ENCODE data around the gene MARCHF9.
A peak's percentile ranks its signal among the peaks of the same experiment; 100 is the strongest.

MARCHF9 gene

DNA sequence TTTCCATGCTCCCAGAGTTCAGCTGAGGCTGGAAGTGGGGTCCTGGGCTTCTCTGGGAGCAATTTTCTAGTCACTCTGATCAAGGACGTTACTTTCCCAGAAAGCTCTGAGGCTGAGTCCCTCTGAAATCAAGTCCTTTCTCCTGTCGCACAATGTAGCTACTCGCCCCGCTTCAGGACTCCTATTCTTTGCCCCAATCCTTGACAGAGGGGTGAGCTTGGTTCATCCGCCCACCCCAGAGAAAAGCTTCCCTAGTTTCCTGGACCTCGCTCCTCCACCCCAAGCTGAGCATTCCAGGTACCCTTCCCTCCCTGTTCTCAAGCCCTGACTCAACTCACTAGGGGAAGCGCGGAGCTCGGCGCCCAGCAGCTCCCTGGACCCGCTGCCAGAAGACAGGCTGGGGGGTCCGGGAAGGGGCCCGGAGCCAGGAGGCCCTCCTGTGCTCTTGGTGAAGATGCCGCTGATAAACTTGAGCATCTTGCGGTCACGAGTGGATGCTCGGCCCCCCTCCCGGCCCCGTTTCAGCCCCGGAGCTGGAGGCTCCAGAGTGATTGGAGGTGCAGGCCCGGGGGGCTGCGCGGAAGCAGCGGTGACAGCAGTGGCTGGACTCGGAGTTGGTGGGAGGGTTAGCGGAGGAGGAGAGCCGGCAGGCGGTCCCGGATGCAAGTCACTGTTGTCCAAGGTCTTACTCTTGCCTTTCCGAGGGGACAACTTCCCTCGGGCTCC, 18.0 kb upstream of the MARCHF9 start:
- no peaks in the 10 kb centered on the region for H3K36me3 Mint-ChIP-seq (ENCODE audit: low read depth)
- peaks cover 34% of the 10 kb centered on the region for H3K4me1 Mint-ChIP-seq
- peak overlapping the region in 2 of 3 experiments; percentile 9 to 33 for H3K27ac Mint-ChIP-seq
- peak overlapping the region; percentile 78 to 85 (median 84) for H3K4me3 Mint-ChIP-seq
- H3K9me3 Mint-ChIP-seq: no peaks in the 10 kb centered on the region
- H3K27me3 Mint-ChIP-seq (ENCODE audit: low read depth): peaks cover 90% of the 10 kb centered on the region
- TF ChIP-seq, protein P1, sequence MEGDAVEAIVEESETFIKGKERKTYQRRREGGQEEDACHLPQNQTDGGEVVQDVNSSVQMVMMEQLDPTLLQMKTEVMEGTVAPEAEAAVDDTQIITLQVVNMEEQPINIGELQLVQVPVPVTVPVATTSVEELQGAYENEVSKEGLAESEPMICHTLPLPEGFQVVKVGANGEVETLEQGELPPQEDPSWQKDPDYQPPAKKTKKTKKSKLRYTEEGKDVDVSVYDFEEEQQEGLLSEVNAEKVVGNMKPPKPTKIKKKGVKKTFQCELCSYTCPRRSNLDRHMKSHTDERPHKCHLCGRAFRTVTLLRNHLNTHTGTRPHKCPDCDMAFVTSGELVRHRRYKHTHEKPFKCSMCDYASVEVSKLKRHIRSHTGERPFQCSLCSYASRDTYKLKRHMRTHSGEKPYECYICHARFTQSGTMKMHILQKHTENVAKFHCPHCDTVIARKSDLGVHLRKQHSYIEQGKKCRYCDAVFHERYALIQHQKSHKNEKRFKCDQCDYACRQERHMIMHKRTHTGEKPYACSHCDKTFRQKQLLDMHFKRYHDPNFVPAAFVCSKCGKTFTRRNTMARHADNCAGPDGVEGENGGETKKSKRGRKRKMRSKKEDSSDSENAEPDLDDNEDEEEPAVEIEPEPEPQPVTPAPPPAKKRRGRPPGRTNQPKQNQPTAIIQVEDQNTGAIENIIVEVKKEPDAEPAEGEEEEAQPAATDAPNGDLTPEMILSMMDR (IDR thresholded peaks at IDR 0.05; ENCODE audit: unreplicated experiment in 3 of 3): no peak

DNA sequence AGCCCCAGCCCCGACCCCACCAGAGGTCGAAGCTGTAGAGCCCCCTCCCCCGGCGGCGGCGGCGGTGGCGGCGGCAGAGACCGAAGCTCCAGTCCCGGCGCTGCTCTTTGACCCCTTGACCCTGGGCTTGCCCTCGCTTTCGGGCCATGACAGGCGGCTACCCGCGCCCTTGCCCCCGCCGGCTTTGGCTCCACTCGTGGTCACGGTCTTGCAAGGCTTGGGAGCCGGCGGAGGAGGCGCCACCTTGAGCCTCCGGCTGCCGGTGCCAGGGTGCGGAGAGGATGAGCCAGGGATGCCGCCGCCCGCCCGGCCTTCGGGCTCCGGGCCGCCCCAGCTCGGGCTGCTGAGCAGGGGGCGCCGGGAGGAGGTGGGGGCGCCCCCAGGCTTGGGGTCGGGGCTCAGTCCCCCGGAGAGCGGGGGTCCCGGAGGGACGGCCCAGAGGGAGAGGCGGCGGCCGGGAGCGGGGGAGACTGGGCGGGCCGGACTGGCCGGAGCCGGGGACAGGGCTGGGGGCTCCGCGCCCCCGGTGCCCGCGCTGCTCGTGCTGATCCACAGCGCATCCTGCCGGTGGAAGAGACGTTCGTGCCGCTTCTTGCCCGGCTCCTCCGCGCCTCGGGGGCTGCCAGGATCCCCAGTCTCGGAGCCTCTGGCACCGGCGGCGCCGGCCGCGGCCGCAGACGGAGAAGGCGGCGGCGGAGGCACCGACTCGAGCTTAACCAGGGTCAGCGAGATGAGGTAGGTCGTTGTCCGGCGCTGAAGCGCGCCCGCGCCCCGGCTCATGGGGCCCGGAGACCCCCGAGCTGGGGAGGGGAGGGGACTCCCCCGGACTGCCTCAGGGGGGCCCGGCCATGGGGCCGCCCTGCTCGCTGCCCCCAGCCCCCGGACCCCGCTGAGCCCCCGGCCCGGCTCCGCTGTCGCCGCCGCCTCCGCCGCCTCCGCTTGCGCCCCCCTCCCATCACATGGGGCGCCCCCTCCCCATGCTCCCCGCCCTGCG, 17.1 kb upstream of the MARCHF9 start:
- Mint-ChIP-seq H3K36me3 (ENCODE audit: low read depth) (no peaks in the 10 kb centered on the region), H3K27me3 (ENCODE audit: low read depth) (peaks cover 89% of the 10 kb centered on the region), H3K4me1 (peaks cover 34% of the 10 kb centered on the region), H3K9me3 (no peaks in the 10 kb centered on the region), H3K4me3 (peak overlapping the region in 1 of 3 experiments; percentile 29), H3K27ac (no peak overlapping the region)
- TF ChIP-seq, protein P1 (IDR thresholded peaks at IDR 0.05; ENCODE audit: unreplicated experiment in 3 of 3): peak; percentile 34 to 43 (median 36)

DNA sequence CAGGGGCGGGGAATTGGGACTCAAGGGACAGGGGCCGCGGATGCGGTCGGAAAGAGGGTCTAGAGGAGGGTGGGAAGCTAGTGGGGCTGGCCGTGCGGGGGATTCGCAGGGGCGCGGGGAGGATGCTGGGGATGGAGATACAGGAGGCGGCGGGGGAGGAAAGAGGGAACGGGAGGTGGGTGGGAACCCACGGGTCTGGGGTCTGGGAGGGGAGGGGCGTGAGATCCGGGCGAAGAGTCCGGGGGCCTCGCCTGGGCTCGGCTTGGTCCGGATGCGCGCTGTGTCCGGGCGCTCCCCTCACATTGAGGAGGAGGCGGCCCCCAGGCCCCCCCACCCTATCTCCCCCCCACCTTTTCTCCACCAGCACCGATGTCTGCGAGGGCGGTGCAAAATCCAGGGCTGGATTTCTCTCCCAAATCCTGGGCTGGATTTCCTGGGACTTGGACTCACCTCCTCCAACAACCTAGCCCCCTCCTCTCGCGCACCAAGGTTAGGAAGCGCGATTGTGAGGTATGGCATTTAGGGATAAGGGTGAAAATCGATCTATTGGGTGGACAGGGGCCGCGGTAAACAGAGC, 16.2 kb upstream of the MARCHF9 start, which contains the start of gene AGAP2:
Gene AGAP2 (minus strand): TSS at position 82 of the 577 bp plus-strand sequence. CDS start 496 bp downstream, outside the sequence.
- Mint-ChIP-seq H3K4me3 (peak within 1 kb of the TSS; percentile 80 to 87 (median 83)), H3K27me3 (ENCODE audit: low read depth) (peaks cover 80% of the 10 kb centered on the region), H3K27ac (peak within 1 kb of the TSS in 1 of 3 experiments; percentile 35), H3K4me1 (peaks cover 34% of the 10 kb centered on the region), H3K9me3 (no peaks in the 10 kb centered on the region), H3K36me3 (ENCODE audit: low read depth) (no peaks in the 10 kb centered on the region)
- TF ChIP-seq, protein P1 (IDR thresholded peaks at IDR 0.05; ENCODE audit: unreplicated experiment in 3 of 3): no peak

DNA sequence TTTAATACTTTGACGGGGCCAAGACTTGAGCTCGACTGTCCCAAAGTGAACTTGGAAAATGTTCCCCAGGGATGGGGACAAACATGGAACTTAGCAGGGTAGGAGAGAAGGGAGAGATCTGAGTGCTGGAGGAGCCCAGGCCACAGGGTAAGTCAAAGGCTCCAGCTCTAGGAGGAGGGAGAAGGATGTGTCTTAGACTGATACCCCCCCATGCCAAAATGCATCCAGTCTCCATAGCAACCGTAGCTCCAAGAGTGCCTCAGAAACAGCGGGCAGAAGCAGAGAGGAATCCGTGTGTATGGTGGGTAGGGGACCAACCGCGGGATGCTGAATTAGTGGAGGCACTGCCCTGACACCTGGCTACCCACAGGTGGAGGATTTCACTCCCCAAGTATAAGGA, 15.5 kb upstream of the MARCHF9 start:
- H3K27ac Mint-ChIP-seq: peak overlapping the region in 1 of 3 experiments; percentile 35
- TF ChIP-seq, protein P1 (IDR thresholded peaks at IDR 0.05; ENCODE audit: unreplicated experiment in 3 of 3): no peak
- H3K4me1 Mint-ChIP-seq: peaks cover 36% of the 10 kb centered on the region
- H3K4me3 Mint-ChIP-seq: peak overlapping the region; percentile 80 to 87 (median 83)
- H3K27me3 Mint-ChIP-seq (ENCODE audit: low read depth): peaks cover 73% of the 10 kb centered on the region
- no peaks in the 10 kb centered on the region for H3K9me3 Mint-ChIP-seq
- no peaks in the 10 kb centered on the region for H3K36me3 Mint-ChIP-seq (ENCODE audit: low read depth)

DNA sequence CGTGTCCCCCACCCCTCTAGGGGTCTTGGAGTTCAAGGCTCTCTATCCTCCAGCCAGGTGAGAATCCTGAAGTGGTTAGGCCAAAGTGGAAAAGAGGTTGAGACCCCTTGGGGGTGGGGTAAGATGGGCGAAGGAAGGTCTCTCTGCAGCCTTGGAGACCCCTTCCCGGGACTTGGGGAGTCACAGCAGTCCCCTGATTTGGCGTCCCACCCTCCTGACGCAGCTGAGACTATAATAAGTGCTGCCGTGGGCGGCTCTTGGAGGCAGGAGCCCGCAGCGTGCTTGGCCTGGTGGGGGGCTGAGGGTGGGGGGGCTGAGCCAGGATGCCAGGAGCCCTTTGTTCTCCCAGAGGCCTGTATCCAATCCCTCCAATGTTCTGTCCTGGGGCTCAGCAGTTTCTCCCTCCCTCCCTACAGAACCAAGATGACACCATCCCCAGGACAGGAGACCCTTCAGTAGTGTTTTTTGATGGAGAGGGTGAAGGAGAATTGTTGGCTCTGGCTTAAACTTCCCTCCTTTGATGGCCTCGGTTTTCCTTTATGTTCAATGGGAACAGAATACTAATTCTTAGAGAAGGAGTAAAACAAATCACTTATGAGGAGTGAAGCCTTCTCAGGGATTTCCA, 14.9 kb upstream of the MARCHF9 start:
- no peaks in the 10 kb centered on the region for H3K36me3 Mint-ChIP-seq (ENCODE audit: low read depth)
- peaks cover 67% of the 10 kb centered on the region for H3K27me3 Mint-ChIP-seq (ENCODE audit: low read depth)
- H3K4me1 Mint-ChIP-seq: peaks cover 30% of the 10 kb centered on the region
- H3K4me3 Mint-ChIP-seq: peak overlapping the region in 2 of 3 experiments; percentile 8 to 80
- no peaks in the 10 kb centered on the region for H3K9me3 Mint-ChIP-seq
- TF ChIP-seq, protein P1 (IDR thresholded peaks at IDR 0.05; ENCODE audit: unreplicated experiment in 3 of 3): no peak
- H3K27ac Mint-ChIP-seq: no peak overlapping the region
